B cell (primary cell): ENCODE results near the gene SPTBN1.

ENCODE experiments used
- EZH2 ChIP-seq: IDR thresholded peaks from 2 replicates; pipeline ENCODE4 v1.6.1; 2012; ENCODE audit warnings: borderline replicate concordance, low read depth, mild to moderate bottlenecking, moderate library complexity, low read length; ENCODE audit not compliant: insufficient read depth, poor library complexity, severe bottlenecking
- TF ChIP-seq, protein P1 (sequence below): fragments of 200-600 bp; IDR thresholded peaks from one replicate; pipeline ENCODE4 v1.8.0; 2022; ENCODE audit warnings: antibody characterized with exemption, mild to moderate bottlenecking

DNA sequence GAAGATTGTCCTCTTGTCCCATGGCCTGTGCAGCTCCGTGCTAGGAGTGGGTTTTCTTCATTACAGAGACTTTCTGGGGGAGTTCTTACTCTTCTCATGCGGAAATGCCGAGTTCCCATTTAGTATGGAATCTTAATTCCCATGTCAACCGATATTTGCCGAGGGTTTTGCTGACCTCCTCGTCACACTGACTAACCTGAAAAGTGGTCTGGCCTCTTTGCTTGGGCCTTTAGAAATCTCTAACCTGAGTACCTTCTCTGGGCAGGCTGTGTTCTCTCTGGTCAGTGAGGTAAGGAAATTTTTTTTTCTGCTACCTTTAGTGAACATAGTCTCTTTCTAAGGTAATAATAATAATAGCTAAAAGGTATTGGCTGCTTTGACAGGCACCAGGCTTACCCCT lies 256.4 kb downstream of the SPTBN1 start:
- TF ChIP-seq, protein P1, sequence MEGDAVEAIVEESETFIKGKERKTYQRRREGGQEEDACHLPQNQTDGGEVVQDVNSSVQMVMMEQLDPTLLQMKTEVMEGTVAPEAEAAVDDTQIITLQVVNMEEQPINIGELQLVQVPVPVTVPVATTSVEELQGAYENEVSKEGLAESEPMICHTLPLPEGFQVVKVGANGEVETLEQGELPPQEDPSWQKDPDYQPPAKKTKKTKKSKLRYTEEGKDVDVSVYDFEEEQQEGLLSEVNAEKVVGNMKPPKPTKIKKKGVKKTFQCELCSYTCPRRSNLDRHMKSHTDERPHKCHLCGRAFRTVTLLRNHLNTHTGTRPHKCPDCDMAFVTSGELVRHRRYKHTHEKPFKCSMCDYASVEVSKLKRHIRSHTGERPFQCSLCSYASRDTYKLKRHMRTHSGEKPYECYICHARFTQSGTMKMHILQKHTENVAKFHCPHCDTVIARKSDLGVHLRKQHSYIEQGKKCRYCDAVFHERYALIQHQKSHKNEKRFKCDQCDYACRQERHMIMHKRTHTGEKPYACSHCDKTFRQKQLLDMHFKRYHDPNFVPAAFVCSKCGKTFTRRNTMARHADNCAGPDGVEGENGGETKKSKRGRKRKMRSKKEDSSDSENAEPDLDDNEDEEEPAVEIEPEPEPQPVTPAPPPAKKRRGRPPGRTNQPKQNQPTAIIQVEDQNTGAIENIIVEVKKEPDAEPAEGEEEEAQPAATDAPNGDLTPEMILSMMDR = no peak
- TF ChIP-seq EZH2 = no peak
